HG03139 (cell line): ENCODE measurements around the gene RPL4.
"Not testable (repeated sequence)": the region's sequence is repeated elsewhere in the genome, so short reads cannot be mapped to it uniquely, and the experiment has no call there.

Experiments used
- ATAC-seq: cut with Tn5 transposase; IDR thresholded peaks from one replicate; pipeline ENCODE4 v1.9.1; 2021; ENCODE audit not compliant: unreplicated experiment

RPL4 gene

DNA sequence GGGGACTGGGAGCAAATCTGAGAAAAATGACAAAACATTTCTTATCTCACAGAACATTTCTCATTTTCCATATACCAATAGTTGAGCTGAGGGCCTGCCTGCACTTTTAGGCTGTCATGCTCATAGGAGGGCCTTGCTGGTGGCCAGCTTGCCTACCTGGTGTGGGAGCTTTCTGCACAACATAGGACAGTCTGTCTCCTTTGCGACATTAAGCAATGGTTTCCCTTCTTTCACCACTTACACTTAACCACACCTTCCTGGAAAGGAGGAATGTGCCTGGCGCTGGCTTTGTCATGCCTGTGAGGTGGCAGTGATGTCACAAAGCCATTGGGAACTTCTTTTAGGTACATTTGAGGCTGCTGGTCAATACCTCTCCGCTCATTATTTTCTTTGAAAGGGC is 12.8 kb downstream of the RPL4 start:
- no peak for ATAC-seq

DNA sequence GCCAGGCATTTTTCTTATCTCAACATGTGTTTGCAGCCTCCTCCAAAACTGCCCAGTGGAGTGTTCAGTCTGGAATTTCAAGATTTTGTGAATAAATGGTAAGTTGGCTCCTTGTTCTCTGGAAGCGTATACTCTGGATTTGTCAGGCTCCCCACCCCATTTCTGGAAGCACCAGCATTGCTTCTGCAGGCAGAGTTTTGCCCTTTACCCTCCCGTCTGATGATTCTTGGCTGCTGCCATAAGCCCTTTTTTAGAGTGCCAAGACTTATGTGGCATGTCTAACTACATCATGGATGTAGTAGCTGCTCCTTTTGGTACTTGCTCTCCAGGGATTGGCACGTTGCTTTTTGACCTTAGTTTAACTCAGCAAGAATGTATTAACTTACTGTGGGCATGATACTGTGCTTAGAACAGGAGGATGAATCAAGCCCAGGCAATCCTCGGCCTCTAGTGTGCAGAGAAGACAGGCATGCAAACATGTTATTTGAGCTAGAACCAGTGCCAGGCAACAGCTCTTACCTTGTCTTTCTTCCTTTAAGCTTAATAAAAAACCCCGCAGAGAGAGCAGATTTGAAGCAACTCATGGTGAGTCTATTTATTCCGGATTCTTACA is 15.4 kb downstream of the RPL4 start:
- no peak for ATAC-seq

DNA sequence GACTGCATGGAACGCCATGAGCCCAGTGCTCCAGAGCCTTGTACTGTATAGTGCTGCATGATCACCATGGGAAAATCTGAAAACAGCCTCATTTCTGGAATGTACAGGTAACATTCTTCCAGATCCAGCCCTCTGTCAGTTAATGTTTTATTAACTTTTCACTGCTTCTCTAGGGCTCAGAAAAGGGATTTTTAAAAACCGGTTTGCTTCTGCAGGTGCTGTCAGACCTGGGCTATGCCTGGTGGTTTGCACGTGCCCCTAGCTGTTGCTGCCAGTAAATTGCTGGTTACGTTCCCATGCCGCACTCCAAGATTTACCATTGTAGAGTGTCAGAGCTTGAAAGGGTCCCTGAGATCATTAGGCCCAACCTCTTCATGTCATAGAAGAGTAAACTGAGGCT is 16.1 kb downstream of the RPL4 start:
- no peak for ATAC-seq

- no peak for ATAC-seq
Measured at GRCh38 chr15:66486887-66487286, 17.8 kb downstream of the RPL4 start.

DNA sequence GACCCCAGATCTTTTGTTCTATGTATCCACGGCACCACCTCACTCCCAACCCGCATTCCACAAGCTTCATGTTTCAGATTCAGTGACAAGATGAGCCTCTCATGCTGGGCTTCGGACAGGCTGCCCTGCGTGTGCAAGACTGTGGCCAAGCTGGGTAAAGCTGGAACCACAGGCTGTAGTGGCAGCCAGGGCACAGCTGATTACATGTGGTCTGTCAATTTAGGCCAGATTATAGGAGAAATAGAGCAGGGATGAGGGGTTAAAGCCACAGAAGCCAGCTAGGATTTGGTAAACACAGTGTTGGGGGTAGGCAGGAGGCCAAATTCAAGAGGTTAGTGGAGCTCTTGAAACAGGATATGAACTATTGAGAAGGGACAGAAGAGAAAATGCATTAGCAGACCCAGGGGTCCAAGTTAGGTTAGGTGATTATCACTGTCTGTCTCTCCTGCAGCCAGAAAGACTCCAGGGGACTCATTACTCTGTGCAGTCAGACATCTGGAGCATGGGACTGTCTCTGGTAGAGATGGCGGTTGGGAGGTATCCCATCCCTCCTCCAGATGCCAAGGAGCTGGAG is 20.0 kb downstream of the RPL4 start:
- no peak for ATAC-seq

- no peak for ATAC-seq
Measured at GRCh38 chr15:66483131-66483566, 21.5 kb downstream of the RPL4 start.

DNA sequence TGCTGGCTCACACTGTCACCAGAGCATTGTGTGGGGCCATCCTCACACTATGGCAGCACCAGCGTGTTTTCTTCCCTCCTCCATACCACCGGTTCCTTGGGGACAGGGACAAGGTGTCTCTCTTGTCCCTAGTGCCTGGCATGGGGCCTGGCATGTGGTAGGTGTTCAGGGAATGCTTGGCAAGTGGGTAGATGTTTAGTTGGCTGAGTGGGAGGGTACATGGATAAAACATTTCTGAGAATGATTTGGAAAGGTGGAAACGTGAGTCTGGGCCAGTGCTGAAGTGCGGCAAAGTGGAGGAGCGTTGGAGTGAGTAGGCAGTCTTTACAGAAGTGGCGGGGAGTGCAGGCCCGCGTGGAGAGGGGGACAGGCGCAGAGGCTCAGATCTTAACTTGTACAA is 22.1 kb downstream of the RPL4 start:
- no peak for ATAC-seq

DNA sequence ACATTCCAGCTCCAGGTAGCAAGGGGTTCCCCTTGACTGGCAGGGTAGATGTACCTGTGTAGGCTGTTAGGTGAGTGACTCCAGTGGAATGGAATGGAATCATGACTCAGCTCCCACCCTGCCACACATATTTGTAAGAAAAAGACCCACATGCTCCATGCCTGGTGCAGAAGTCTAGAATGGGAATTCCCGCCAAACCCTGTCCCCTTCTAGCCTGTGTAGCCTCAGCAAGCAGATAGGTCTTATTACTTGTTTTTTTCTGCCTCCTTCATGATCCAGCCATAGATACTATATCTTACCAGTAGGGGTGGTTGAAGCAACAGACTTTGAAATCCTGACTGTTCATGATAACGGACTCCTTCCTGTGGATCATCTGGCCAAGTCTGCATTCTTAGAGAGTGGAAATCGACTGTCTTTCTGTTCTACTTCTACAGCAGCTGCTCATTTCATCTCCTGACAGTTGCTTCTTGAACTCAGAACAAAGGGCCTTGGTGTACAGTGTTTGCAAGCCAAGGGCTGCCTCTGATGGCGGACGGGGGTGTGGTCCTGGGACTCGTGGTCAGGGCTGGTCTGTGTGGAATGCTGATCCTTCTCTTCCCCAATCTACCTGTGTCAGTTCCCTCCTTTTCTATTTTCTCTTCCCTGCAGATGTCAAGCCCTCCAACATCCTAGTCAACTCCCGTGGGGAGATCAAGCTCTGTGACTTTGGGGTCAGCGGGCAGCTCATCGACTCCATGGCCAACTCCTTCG is 23.4 kb downstream of the RPL4 start:
- ATAC-seq: no peak

GRCh38 chr15:66480267-66480666 is 24.4 kb downstream of the RPL4 start:
- ATAC-seq: no peak

- no peak for ATAC-seq
Measured at GRCh38 chr15:66477011-66477410, 27.6 kb downstream of the RPL4 start.

DNA sequence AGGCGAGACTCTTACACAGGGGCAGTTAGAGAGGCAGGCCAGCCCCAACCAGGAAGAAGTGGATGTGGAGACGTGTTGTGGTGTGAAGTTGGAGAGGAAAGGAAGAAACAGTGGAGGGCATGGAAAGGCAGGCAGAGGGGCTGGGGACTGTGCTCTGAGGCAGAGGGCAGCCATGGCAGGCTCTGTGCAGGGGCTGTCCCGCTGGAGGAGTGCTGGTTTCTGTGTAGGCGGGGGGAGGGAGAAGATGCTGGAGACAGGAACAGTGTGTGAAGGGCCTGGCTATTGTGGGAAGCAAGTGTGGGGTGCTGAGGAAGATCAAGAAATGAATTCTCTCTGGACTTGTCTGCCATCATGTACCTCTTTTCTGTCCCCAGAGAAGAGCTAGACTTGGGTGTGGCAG is 28.1 kb downstream of the RPL4 start:
- no peak for ATAC-seq

- no peak for ATAC-seq
Measured at GRCh38 chr15:66474963-66475362, 29.7 kb downstream of the RPL4 start.

- ATAC-seq: no peak
Measured at GRCh38 chr15:66474135-66474534, 30.5 kb downstream of the RPL4 start.

DNA sequence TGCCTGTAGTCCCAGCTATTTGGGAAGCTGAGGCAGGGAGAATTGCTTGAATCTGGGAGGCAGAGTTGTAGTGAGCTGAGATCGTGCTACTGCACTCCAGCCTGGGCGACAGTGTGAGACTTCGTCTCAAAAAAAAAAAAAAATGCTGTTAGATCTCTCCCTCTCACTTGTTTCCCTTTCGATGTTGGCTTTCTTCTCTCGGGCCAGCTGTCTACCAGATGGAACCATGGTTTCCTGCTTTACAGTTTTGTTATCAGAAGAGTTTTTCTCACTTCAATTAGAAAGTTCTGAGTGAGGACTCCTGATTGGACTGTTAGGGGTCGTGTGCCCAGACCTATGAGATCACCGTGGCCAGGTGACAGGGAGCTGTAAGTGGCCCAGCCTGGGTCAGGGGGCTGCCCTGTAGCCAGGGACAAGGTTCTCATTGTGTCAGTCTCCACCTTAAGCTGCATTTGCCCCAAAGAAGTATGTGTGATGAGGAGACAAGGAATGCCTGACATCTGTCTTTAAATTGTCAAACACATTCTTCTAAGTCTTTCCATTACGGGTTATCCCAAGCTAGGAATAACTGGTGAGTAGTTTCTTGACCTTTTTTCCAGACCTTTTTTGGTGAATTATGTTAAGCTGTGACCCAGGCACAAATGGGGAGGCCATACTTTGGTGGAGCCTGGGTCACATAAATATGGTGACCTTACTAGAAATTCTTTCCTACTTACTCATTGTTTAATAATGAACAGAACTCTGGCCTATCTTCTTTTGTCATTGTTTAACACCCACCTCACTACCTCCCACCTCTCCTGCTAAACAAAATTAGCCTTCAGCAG is 32.3 kb downstream of the RPL4 start:
- ATAC-seq: peak; percentile 75

- ATAC-seq: not testable (repeated sequence)
Measured at GRCh38 chr15:66470825-66471224, 33.8 kb downstream of the RPL4 start.

- not testable (repeated sequence) for ATAC-seq
Measured at GRCh38 chr15:66467162-66468040, 37.3 kb downstream of the RPL4 start.

- ATAC-seq: not testable (repeated sequence)
Measured at GRCh38 chr15:66465294-66465693, 39.4 kb downstream of the RPL4 start.

- no peak for ATAC-seq
Measured at GRCh38 chr15:66462627-66463026, 42.0 kb downstream of the RPL4 start.

DNA sequence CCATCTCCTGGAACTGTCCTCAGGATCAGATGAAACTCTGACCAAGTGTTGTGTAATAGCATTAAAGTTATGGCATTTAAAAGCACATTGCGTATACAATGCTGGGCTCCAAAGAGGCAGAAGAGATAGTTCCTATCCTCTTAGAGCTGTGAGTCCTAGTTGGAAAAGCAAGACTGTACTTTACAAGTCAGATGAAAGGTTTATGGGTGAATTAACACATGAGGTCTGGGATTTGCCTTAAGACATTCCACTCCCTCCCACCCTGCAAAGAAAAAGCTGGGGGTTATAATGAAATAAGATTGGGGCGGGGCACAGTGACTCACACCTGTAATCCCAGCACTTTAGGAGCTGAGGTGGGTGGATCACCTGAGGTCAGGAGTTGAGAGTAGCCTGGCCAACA is 42.7 kb downstream of the RPL4 start:
- no peak for ATAC-seq

- not testable (repeated sequence) for ATAC-seq
Measured at GRCh38 chr15:66461294-66461693, 43.4 kb downstream of the RPL4 start.
